HEK293T (cell line): ENCODE measurements around the gene ELP1.

Experiments
- ELF4 ChIP-seq: fragments of 450-650 bp; IDR thresholded peaks from 2 replicates; pipeline ENCODE4 v1.6.1; 2017; ENCODE audit warnings: antibody characterized with exemption
- FOXA1 ChIP-seq: fragments of 450-650 bp; IDR thresholded peaks from 2 replicates; pipeline ENCODE4 v1.6.1; 2016; ENCODE audit warnings: mild to moderate bottlenecking
- FOXK2 ChIP-seq: fragments of 450-650 bp; IDR thresholded peaks from 2 replicates; pipeline ENCODE4 v1.6.1; 2016; ENCODE audit warnings: mild to moderate bottlenecking
- NFRKB ChIP-seq: fragments of 450-650 bp; IDR thresholded peaks from 2 replicates; pipeline ENCODE4 v1.6.1; 2016; ENCODE audit warnings: mild to moderate bottlenecking, moderate library complexity
- SP1 ChIP-seq: fragments of 450-650 bp; IDR thresholded peaks from 2 replicates; pipeline ENCODE4 v1.6.1; 2017
- TARDBP ChIP-seq: fragments of 450-650 bp; IDR thresholded peaks from 2 replicates; pipeline ENCODE4 v1.6.1; 2016

DNA sequence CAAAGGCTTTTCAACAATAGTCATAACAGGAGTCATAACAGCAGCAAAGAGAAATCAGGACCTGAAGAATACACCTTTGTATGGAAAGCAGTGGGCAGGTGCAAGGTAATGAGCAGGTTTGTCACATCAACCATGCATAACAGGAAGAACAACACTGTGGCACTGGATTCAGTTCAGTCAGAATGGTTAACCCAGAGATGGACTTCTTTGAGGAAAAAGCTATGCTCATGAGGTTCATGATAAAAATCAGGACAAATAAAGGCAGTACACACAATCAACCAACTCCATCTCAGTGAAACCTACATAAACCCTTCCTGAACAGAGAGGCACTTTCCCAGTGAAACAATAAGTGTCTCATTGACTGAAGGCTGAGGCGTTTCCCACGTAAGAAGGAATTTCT lies 27.2 kb upstream of the ELP1 start:
- TF ChIP-seq ELF4 (no peak), SP1 (no peak), FOXK2 (no peak), FOXA1 (no peak), TARDBP (no peak), NFRKB (no peak)
